ENCODE data around the gene NPEPL1. TPM values are rescaled to one million over a fixed set of nuclear protein-coding genes. Genes with fewer than 3 reads are reported as not detected.

Gene NPEPL1
- total and polyA plus RNA-seq, 2 of the 8 experiments (the other 6 are each of a cell fraction or from before 2014, with no cell fraction given), result 12.4 to 26.8 TPM

GRCh38 chr20:58669287-58670006 lies 23.2 kb upstream of the NPEPL1 start (continued):
- TF ChIP-seq POLR2AphosphoS5 (IDR thresholded peaks at IDR 0.05; ENCODE audit: low read depth, low read length), result peak; percentile 79; the same call in 1 of the 2 replicates
- TF ChIP-seq JUND (IDR thresholded peaks at IDR 0.05; ENCODE audit: low read length), result no peak
- no peak for TF ChIP-seq RFX5 (IDR thresholded peaks at IDR 0.05; ENCODE audit: borderline replicate concordance, low read depth, low read length)
- peak; percentile 54; the same call in 1 of the 2 replicates for TF ChIP-seq ATF2 (IDR thresholded peaks at IDR 0.05; ENCODE audit: low read length)
- TF ChIP-seq CHD7 (IDR thresholded peaks at IDR 0.05; ENCODE audit: insufficient replicate concordance, low read length), result peak; percentile 96
- TF ChIP-seq GABPA (IDR thresholded peaks at IDR 0.05; ENCODE audit: borderline replicate concordance, insufficient read depth, low read length), result no peak
- no peak for TF ChIP-seq CBX8 (IDR thresholded peaks at IDR 0.05; ENCODE audit: borderline replicate concordance, low read depth, low read length)
- TF ChIP-seq SUZ12 (IDR thresholded peaks at IDR 0.05; ENCODE audit: low read length), result no peak

Measured in H1 (cell line).